HG03575 (cell line): ENCODE data around the gene SLC51A.
"Not testable (repeated sequence)": the region's sequence is repeated elsewhere in the genome, so short reads cannot be mapped to it uniquely, and the experiment has no call there.

Source experiments
- ATAC-seq: cut with Tn5 transposase; IDR thresholded peaks from one replicate; pipeline ENCODE4 v1.9.1; 2021; ENCODE audit not compliant: unreplicated experiment, insufficient number of reproducible peaks, low FRiP score; ENCODE audit errors: extremely low read depth

SLC51A gene

DNA sequence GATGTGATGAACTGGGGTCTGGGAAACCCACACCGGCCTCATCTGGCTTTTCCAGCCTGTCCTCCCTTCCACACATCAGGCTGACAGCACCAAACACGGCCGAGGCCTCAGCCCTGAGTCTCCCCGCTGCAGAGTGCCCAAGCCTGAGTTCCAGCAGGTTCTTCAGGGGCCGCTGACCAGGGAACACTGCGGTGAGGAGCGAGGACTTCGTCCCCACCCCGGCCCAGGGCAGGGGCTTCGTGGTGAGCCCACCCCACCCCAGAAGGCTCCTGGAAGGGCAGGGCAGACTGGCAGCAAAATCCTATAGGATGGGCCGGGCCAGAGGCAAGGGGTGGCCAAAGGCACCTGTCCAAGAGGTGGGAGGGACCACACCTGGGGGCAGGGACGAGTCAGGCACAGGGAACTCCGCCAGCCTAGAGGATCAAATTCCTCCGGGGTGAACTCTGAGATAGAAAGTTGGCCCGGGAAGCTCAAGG, at the start of gene SLC51A:
SLC51A (plus strand) TSS at position 446 of the 476 bp plus-strand sequence. CDS start 179 bp downstream, outside the sequence.
- ATAC-seq = no peak

- no peak for ATAC-seq
Observed at GRCh38 chr3:196166741-196167140, 49.6 kb upstream of the SLC51A start.

DNA sequence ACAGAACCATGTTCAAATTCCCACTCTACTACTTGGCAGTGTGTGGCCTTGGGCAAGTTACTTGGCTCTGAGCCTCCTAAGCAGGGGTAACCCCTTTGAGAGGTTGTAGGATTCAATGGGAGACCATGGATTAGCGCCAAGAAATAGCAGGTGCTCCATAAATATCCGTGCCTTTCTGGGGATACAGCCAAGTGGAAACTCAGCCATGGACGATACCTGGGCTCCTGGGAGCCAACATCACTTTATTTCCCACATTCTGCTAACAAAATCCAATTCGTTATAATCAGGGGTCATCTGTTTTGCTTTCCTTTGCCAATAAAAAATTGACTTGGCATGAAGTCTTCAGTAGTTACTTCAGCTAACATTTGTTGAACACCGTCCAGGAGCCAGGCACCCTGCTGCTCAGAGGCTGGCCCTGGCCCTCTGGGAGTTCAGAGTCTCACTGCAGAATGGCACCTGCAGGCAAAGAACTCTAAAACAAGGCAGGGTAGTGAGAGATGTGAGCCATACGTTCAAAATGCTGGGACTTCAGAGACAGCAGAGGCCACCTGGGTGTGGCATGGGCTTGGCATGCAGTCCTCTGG, 47.4 kb upstream of the SLC51A start:
- no peak for ATAC-seq

DNA sequence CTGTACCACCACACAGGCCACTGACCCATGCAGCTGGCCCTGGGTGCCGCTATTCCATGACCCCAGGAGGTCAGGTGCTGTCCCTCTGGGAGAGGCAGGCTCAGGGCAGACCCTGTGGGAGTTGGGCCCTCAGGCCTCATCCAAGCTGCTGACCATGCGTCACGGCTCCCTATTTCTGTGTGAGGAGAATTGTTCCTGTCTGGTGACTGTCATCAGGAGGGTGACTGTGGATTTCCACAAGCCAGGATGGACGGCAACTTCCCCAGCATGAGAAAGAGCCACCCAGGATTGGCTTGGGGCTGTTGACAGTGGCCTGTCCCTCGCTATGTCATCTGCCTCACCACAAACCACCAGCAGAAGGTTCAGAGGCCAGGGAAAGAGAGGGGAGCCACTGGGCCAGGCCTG, 46.5 kb upstream of the SLC51A start:
- no peak for ATAC-seq

- not testable (repeated sequence) for ATAC-seq
Observed at GRCh38 chr3:196170296-196170695, 46.0 kb upstream of the SLC51A start.

- no peak for ATAC-seq
Observed at GRCh38 chr3:196174652-196175051, 41.7 kb upstream of the SLC51A start.

DNA sequence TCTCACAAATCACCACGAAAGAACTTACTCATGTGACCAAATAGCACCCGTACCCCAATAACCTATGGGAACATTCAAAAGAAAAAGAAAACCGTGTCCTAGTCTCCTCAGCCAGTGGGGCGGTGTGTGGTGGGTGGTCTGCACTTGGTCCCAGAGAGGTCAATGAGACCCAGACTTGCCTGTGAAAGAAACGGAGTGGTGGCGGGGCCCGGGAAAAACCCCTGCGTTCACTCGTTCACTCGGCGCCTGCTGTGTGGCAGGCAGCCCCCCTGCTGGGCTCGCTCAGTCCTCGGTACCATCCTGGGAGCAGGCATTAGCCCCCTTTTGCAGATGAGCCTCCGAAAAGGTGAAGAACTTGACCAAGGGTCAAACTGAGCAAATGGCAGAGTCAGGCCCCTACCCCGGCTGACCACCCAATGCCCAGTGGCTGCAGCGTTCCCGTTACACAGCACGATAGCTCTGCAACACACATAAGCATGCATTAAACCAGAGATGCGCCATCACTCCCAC, 41.2 kb upstream of the SLC51A start:
- no peak for ATAC-seq

DNA sequence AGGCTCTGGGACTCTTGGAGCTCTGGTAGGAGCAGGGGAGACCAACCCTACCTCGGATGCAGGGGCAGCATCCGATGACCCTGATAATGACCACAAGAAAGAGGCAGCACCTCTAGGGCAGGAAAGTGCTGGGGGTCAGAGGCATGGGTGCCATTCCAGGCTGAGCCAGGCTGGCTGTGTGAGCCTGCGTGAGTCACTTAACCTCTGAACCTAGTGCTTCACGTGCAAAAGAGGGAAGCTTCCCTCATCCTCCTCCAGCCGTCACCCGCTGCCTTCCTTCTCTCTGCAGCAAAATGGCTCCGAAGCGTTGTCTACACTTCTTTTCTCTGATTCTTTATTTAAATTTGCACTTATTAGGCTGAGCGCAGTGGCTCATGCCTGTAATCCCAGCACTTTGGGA, 40.6 kb upstream of the SLC51A start:
- ATAC-seq = no peak

GRCh38 chr3:196177567-196177966, 38.8 kb upstream of the SLC51A start:
- ATAC-seq = no peak

GRCh38 chr3:196177967-196178366, 38.4 kb upstream of the SLC51A start:
- no peak for ATAC-seq

- ATAC-seq = no peak
Observed at GRCh38 chr3:196178993-196179379, 37.3 kb upstream of the SLC51A start.

DNA sequence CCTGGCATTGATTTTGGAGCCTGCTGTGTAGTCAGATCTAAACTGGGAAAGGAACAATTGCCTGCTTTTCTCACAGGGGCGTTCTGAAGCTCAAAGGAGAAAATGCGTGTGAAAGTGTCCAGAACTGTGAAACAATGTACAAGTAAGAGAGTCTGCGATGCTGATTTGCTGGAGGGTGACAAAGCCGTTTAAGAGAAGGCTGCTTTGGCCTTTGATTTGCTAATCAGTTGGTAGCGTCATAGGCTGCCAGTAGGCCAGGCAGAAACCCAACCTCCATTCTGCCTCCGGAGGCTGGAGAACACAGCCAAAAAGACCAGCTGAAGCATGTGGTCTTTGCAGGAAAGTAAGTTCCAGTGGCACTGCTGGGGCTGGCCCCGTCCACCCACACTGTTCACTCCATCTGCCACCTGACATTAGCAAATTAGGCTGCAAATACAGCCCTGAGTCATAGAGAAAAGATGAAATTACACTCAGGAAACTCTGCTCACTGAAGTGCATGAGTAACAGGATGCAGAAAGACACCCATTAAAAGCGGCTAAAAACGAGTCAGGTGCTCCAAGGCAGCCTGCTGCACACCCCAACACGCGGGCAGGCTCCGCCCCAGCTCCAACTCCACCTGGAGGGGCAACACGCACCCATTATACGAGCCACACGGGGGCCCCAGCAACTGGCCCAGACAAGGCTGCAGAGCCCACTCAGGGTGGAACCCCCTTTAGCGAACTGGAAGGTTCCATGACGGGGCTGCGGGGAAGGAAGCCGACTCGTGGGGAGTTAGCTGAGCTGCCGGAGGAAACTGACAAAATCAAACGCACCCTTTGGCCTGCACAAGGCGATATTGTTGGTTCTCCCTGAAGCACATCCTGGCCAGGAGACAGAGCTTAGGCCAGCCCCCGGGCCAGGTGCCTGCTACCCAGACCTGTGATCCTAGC, 36.7 kb upstream of the SLC51A start:
- ATAC-seq = peak; percentile 64

DNA sequence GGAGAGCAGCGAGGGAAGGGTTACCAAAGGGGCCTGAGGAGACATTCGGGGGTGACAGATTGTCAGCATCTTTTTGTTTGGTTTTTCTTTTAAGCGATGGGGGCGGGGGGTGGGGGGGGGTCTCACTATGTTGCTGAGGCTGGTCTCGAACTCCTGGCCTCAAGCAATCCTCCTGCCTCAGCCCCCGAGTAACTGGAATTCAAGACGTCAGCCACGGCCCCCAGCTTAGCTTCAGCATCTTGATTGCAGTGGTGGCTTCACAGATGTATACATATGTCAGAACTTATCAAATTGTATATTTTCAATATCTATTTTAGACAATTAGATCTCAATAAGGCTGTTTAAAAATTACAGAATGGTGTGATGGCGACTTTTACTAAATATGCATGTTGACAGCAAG, 36.0 kb upstream of the SLC51A start:
- ATAC-seq = no peak

- ATAC-seq = no peak
Observed at GRCh38 chr3:196181127-196181546, 35.2 kb upstream of the SLC51A start.

- not testable (repeated sequence) for ATAC-seq
Observed at GRCh38 chr3:196184169-196184432, 32.2 kb upstream of the SLC51A start.

- ATAC-seq = no peak
Observed at GRCh38 chr3:196184881-196185280, 31.5 kb upstream of the SLC51A start.

DNA sequence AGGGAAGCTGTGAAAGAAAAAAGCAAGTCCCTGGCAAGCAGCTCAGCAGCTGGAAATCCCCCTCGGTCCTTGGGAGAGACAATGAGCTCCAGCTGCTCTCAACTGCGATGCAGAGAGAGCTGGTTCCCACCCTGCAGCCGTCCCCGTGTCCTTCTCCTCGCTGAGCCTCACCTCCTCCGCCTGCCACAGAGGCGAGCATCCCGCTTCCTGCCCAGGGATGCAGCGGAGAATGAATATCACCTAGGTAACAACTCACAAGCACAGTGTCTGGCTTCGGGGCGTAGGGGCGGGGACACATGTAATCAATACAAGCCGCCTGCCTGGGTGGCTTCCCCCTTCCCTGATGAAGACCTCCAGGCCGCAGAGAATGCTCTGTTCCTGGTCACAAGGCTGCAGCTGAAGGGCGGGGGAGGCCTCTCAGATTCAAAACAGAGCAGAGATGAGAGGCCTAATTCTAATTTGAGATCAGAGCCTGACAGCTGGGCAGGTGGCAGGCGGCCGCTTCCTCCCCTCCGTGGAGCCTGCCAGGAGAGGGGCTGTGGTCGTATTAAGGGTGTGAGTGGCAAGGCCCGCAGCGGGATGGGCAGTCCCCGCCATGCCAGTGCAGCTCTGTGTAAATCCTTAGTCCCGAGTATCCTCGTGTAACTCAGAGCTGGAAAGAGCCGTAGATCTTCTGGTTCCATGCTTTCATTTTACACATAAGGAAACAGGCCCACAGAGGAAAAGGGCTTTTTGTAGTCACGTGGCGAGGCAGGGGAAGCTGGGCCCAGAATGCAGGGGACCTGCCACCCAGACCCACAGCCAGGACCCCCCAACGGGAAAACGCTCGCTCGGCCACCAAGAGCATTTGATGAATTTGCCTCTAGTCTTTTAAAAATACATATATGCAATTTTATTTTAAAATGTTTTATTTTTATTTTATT, 29.4 kb upstream of the SLC51A start:
- no peak for ATAC-seq

- ATAC-seq = no peak
Observed at GRCh38 chr3:196189566-196190347, 26.6 kb upstream of the SLC51A start.
